GM12878 (cell line): ENCODE measurements around the gene TAF6. TPM values are rescaled to one million over a fixed set of nuclear protein-coding genes. Genes with fewer than 3 reads are reported as not detected.

Experiments
- BACH1 ChIP-seq: fragments of 450-650 bp; IDR thresholded peaks from 2 replicates; pipeline ENCODE4 v1.6.1; 2017; ENCODE audit warnings: mild to moderate bottlenecking, borderline replicate concordance
- CEBPZ ChIP-seq: fragments of 150-350 bp; IDR thresholded peaks from 2 replicates; pipeline ENCODE4 v1.6.1; 2016; ENCODE audit warnings: low read depth, low read length
- CREB1 ChIP-seq: IDR thresholded peaks from 2 replicates; pipeline ENCODE4 v1.6.1; 2012; ENCODE audit warnings: low read depth, mild to moderate bottlenecking, inconsistent platforms
- HCFC1 ChIP-seq: fragments of 150-350 bp; IDR thresholded peaks from 2 replicates; pipeline ENCODE4 v1.6.1; 2014; ENCODE audit warnings: low read length
- HDAC6 ChIP-seq: fragments of 200-600 bp; sonication (generic); IDR thresholded peaks from one replicate; pipeline ENCODE4 v1.8.0; 2017; ENCODE audit warnings: antibody characterized with exemption; ENCODE audit not compliant: unreplicated experiment
- IRF3 ChIP-seq: fragments of 450-650 bp; IDR thresholded peaks from 2 replicates; pipeline ENCODE4 v1.6.1; 2014; ENCODE audit warnings: mild to moderate bottlenecking
- PKNOX1 ChIP-seq: fragments of 450-650 bp; IDR thresholded peaks from 2 replicates; pipeline ENCODE4 v1.6.1; 2016; ENCODE audit warnings: mild to moderate bottlenecking
- ZBED1 ChIP-seq: IDR thresholded peaks from 2 replicates; pipeline ENCODE4 v1.6.1; 2016; ENCODE audit warnings: borderline replicate concordance
- polyA plus RNA-seq, 11 experiments: library from polyadenylated mRNA; depleted of rRNA in 4 of 11; unstranded in 6 of 11; stranded (reverse) in 5 of 11; fragments of >200 nt; fragmentation: Nextera tagmentation in 4 of 11; fragmentation: Illumina TruSeq in 1 of 11; extraction: Ambion mirVana in 4 of 11; extraction: Trizol in 1 of 11; gene quantifications; 1 replicate in 1 of 11; 2 replicates in 10 of 11; pipeline versions ENCODE4 v1.2.1 to v1.2.3, GENCODE V29; 2011 to 2016; ENCODE audit warnings: inconsistent platforms in 2 of 11, missing spikeins in 2 of 11, low read depth in 1 of 11
- total RNA-seq, 4 experiments: library from RNA; depleted of rRNA in 3 of 4; stranded (reverse); fragments of >200 nt in 3 of 4; fragmentation: Illumina TruSeq in 1 of 4; extraction: Trizol in 1 of 4; gene quantifications; 2 replicates each; pipeline versions ENCODE4 v1.2.1 to v1.2.3, GENCODE V29; 2013 to 2021

The TAF6 gene
- total and polyA plus RNA-seq, 10 of the 15 experiments (the other 5 are each of a cell fraction or from before 2014, with no cell fraction given): 0.27 to 42.6 (median 17.0) TPM

- TF ChIP-seq CEBPZ (no peak), HCFC1 (no peak), CREB1 (no peak), HDAC6 (no peak), ZBED1 (no peak), PKNOX1 (no peak), IRF3 (no peak), BACH1 (no peak)
Observed at GRCh38 chr7:100120733-100121036, 1.5 kb upstream of the TAF6 start (continued).
